HepG2 (cell line): ENCODE results near the gene NTRK2. TPM values are rescaled to one million over a fixed set of nuclear protein-coding genes. Genes with fewer than 3 reads are reported as not detected.

ENCODE experiments used
- ATAC-seq: fragments of 200-7000 bp; cut with Tn5 transposase; 3 replicates; pipeline ENCODE4 v1.9.1; 2020; ENCODE audit warnings: mild to moderate bottlenecking, moderate library complexity
- BruUV-seq: library from RNA; stranded (reverse); fragments of 400-500 nt; replicated peaks from 2 replicates; lab custom pipeline; 2021; lab: Mats Ljungman, UMichigan
- CTCF ChIA-PET: fragments of 300-600 bp; formaldehyde crosslinking; extraction: SDS; loops from one replicate; lab custom pipeline; 2021; ENCODE audit warnings: low total read pairs, inconsistent platforms, low intra/inter-chr PET ratio; lab: Yijun Ruan, JAX
- POLR2A ChIA-PET: fragments of 350-600 bp; sonication (Branson Sonifier 250); formaldehyde crosslinking; loops from one replicate; lab custom pipeline; 2020; ENCODE audit warnings: antibody characterized with exemption, inconsistent platforms; lab: Yijun Ruan, JAX
- DNase-seq: peaks from one replicate; pipeline ENCODE4 v3.0.0-alpha.2; 2015; ENCODE audit warnings: low spot score
- FAIRE-seq: peaks from 3 replicates; lab custom pipeline; 2011; peaks lifted over from hg19 to GRCh38; lab: Jason Lieb, UNC
- H2AFZ ChIP-seq: one replicate; pipeline ENCODE4 v1.6.1; 2011; ENCODE audit warnings: low read length, inconsistent platforms
- H3K27ac ChIP-seq: fragments of 300-600 bp; 3 replicates; pipeline ENCODE4 v1.8.0; 2011; ENCODE audit warnings: mixed run types, mild to moderate bottlenecking, mixed read lengths, low read length, inconsistent platforms; ENCODE audit not compliant: insufficient read depth; ENCODE audit errors: extremely low read length
- H3K27me3 ChIP-seq, 2 experiments: fragments of 200-600 bp in 1 of 2; 2 replicates in 1 of 2; 3 replicates in 1 of 2; pipeline versions ENCODE4 v1.6.0 to v1.8.0; 2011; ENCODE audit warnings: low read length in 2 of 2, mild to moderate bottlenecking in 2 of 2, moderate library complexity in 2 of 2, inconsistent platforms in 1 of 2; ENCODE audit not compliant: insufficient read depth in 2 of 2, control insufficient read depth in 1 of 2
- H3K36me3 ChIP-seq, 2 experiments: fragments of 200-600 bp in 1 of 2; replicated peaks in 1 of 2; 2 replicates in 1 of 2; 3 replicates in 1 of 2; pipeline versions ENCODE4 v1.5.1 to v1.8.0; 2011; ENCODE audit warnings: low read length in 2 of 2, inconsistent platforms in 1 of 2; ENCODE audit not compliant: insufficient read depth in 2 of 2, control insufficient read depth in 1 of 2
- H3K4me1 ChIP-seq: 2 replicates; pipeline ENCODE4 v1.5.1; 2012; ENCODE audit warnings: low read length, inconsistent platforms; ENCODE audit not compliant: insufficient read depth
- H3K4me2 ChIP-seq: 2 replicates; pipeline ENCODE4 v1.6.0; 2011; ENCODE audit warnings: low read depth, low read length, inconsistent platforms
- H3K4me3 ChIP-seq, 3 experiments: fragments of 200-600 bp in 1 of 3; sonication (generic), shearing (Covaris generic) in 1 of 3; replicated peaks in 1 of 3; 2 replicates each; pipeline ENCODE4 v1.5.1; 2011 to 2016; ENCODE audit warnings: low read length in 3 of 3, inconsistent platforms in 2 of 3, low read depth in 2 of 3, mild to moderate bottlenecking in 2 of 3, control low read depth in 1 of 3, mixed read lengths in 1 of 3; ENCODE audit not compliant: insufficient read depth in 1 of 3
- H3K79me2 ChIP-seq: one replicate; pipeline ENCODE4 v1.6.1; 2011; ENCODE audit warnings: low read length, inconsistent platforms; ENCODE audit not compliant: insufficient read depth
- H3K9ac ChIP-seq: 2 replicates; pipeline ENCODE4 v1.6.0; 2011; ENCODE audit warnings: mild to moderate bottlenecking, low read depth, low read length, inconsistent platforms; ENCODE audit not compliant: insufficient read depth
- H3K9me3 ChIP-seq: 2 replicates; pipeline ENCODE4 v1.5.1; 2012; ENCODE audit warnings: mild to moderate bottlenecking, low read length
- H4K20me1 ChIP-seq: 2 replicates; pipeline ENCODE4 v1.6.0; 2011; ENCODE audit warnings: inconsistent platforms, mild to moderate bottlenecking, low read length, moderate library complexity; ENCODE audit not compliant: insufficient read depth
- ATRX ChIP-seq: sonication (generic); formaldehyde crosslinking; IDR thresholded peaks from 2 replicates; pipeline ENCODE4 v1.4.0; 2020; ENCODE audit warnings: missing genetic modification reagents, borderline replicate concordance
- BHLHE40 ChIP-seq: IDR thresholded peaks from 2 replicates; pipeline ENCODE4 v1.6.1; 2011; ENCODE audit warnings: low read length, improper control_type of control experiment
- FOSL1 ChIP-seq: sonication (generic); formaldehyde crosslinking; IDR thresholded peaks from 2 replicates; pipeline ENCODE4 v1.9.0; 2021; ENCODE audit warnings: missing genetic modification reagents, borderline replicate concordance
- NCOA1 ChIP-seq: sonication (generic); formaldehyde crosslinking; IDR thresholded peaks from 2 replicates; pipeline ENCODE4 v1.9.0; 2021; ENCODE audit warnings: missing genetic modification reagents
- POLR2AphosphoS2 ChIP-seq: IDR thresholded peaks from 2 replicates; pipeline ENCODE4 v1.6.1; 2011; ENCODE audit warnings: low read depth, low read length, improper control_type of control experiment
- SNAPC5 ChIP-seq: sonication (generic); formaldehyde crosslinking; IDR thresholded peaks from 2 replicates; pipeline ENCODE4 v1.8.1; 2023; ENCODE audit warnings: mild to moderate bottlenecking, missing genetic modification reagents, borderline replicate concordance
- ZNF274 ChIP-seq: sonication (generic); formaldehyde crosslinking; IDR thresholded peaks from 2 replicates; pipeline ENCODE4 v1.5.1; 2020; ENCODE audit warnings: mild to moderate bottlenecking, missing genetic modification reagents
- ZNF337 ChIP-seq: sonication (generic); formaldehyde crosslinking; IDR thresholded peaks from 2 replicates; pipeline ENCODE4 v1.5.1; 2020; ENCODE audit warnings: missing genetic modification reagents, low read depth, mild to moderate bottlenecking, borderline replicate concordance
- ZNF496 ChIP-seq: sonication (generic); formaldehyde crosslinking; IDR thresholded peaks from 2 replicates; pipeline ENCODE4 v1.8.1; 2023; ENCODE audit warnings: mild to moderate bottlenecking, moderate library complexity, missing genetic modification reagents; ENCODE audit not compliant: insufficient replicate concordance
- ZNF530 ChIP-seq: sonication (generic); formaldehyde crosslinking; IDR thresholded peaks from 2 replicates; pipeline ENCODE4 v1.5.0; 2020; ENCODE audit warnings: low read depth, mild to moderate bottlenecking, missing genetic modification reagents
- ZNF556 ChIP-seq: sonication (generic); formaldehyde crosslinking; IDR thresholded peaks from 2 replicates; pipeline ENCODE4 v1.4.0; 2020; ENCODE audit warnings: mild to moderate bottlenecking, missing genetic modification reagents, borderline replicate concordance
- WGBS: methylation state at CpG from one replicate; pipeline ENCODE4 v1.1.6; 2017; ENCODE audit warnings: low lambda C conversion rate; 5-methylcytosine and 5-hydroxymethylcytosine counted together
- in situ Hi-C: cut with HindIII; loops from 2 replicates; pipeline ENCODE4 v1.10.0; 2017; ENCODE audit warnings: low pct_unique_long_range_greater_than_20kb; ENCODE audit not compliant: extremely low pct_ligation_motif_present
- intact Hi-C: fragments of 100-400 bp; cut with micrococcal nuclease; formaldehyde crosslinking; loops from one replicate; pipeline ENCODE4 v1.10.0; 2022; ENCODE audit not compliant: unreplicated experiment
- polyA plus RNA-seq, 8 experiments: library from polyadenylated mRNA; depleted of rRNA in 3 of 8; stranded (reverse) in 7 of 8; unstranded in 1 of 8; fragments of >200 nt; fragmentation: Illumina TruSeq in 4 of 8; extraction: Trizol in 4 of 8; gene quantifications; 2 replicates each; pipeline versions ENCODE4 v1.2.1 to v1.2.3, GENCODE V29; 2011 to 2016; ENCODE audit warnings: low read depth in 4 of 8, missing spikeins in 1 of 8, mixed read lengths in 1 of 8; ENCODE audit not compliant: insufficient read depth in 1 of 8
- total RNA-seq, 5 experiments: library from RNA; depleted of rRNA; stranded (reverse); fragments of >200 nt; fragmentation: Illumina TruSeq; extraction: Trizol; gene quantifications; 2 replicates each; pipeline ENCODE4 v1.2.3, GENCODE V29; 2016; ENCODE audit warnings: low read depth in 1 of 5
- TF ChIP-seq, protein P1 (sequence below): sonication (generic); formaldehyde crosslinking; IDR thresholded peaks from 2 replicates; pipeline ENCODE4 v1.8.1; 2023; ENCODE audit warnings: missing genetic modification reagents, mild to moderate bottlenecking, borderline replicate concordance

NTRK2 gene
- total and polyA plus RNA-seq, 2 of the 13 experiments (the other 11 are each of a cell fraction or from before 2014, with no cell fraction given) = not detected

DNA sequence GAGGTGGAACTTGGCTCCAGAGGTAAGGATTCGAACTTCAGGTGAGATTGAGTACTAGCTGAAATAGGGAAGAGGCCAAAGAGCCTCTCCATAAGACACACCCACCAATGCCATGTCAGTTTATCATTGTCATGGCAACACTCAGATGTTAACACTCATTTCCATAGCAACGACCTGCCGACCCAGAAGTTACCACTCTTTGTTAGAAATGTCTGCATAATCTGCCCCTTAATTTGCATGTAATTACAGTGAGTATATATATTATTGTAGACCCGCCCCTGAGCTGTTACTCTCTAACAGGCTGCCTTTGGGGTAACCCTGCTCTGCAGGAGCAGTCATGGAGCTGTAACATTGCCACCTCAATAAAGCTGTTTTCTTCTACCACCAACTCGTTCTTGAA is 10.2 kb upstream of the NTRK2 start:
- TF ChIP-seq NCOA1 (CRISPR knock-in tag) (no peak), ZNF556 (CRISPR knock-in tag) (no peak), ZNF274 (no peak), ZNF530 (CRISPR knock-in tag) (no peak), BHLHE40 (no peak), POLR2AphosphoS2 (no peak), ZNF337 (CRISPR knock-in tag) (no peak), FOSL1 (CRISPR knock-in tag) (no peak), ZNF496 (CRISPR knock-in tag) (no peak), SNAPC5 (no peak), ATRX (CRISPR knock-in tag) (no peak)
- TF ChIP-seq, protein P1, sequence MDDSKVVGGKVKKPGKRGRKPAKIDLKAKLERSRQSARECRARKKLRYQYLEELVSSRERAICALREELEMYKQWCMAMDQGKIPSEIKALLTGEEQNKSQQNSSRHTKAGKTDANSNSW = no peak
- H3K9ac ChIP-seq = no peak overlapping the region
- no peak overlapping the region for H3K27ac ChIP-seq
- DNase-seq (no peak), FAIRE-seq (no peak), ATAC-seq (no peak)
- in situ Hi-C loops = no loop called here
- no peak overlapping the region for H3K4me3 ChIP-seq
- H3K4me2 ChIP-seq = no peak overlapping the region
- H3K79me2 ChIP-seq = no peaks in the 10 kb centered on the region
- CTCF ChIA-PET = no interaction called here
- H4K20me1 ChIP-seq = no peaks in the 10 kb centered on the region
- POLR2A ChIA-PET = no interaction called here
- H2AFZ ChIP-seq = no peak overlapping the region
- intact Hi-C loops = no loop called here
- no peaks in the 10 kb centered on the region for H3K4me1 ChIP-seq
- WGBS = 0% methylated on average over 5 of the region's 5 CpGs
- no peaks in the 10 kb centered on the region for H3K27me3 ChIP-seq
- no TSS peak for BruUV-seq
- H3K36me3 ChIP-seq = no peaks in the 10 kb centered on the region
- no peaks in the 10 kb centered on the region for H3K9me3 ChIP-seq
